C1 segment of cervical spinal cord (tissue), 14 donors: ENCODE data around the gene PALLD.
"Not testable (repeated sequence)": the region's sequence is repeated elsewhere in the genome, so short reads cannot be mapped to it uniquely, and the experiment has no call there.

ENCODE experiments used
- DNase-seq, 14 donors: peaks; one replicate each; lab custom pipeline; 2025; lab: John Stamatoyannopoulos, UW

Gene PALLD

DNA sequence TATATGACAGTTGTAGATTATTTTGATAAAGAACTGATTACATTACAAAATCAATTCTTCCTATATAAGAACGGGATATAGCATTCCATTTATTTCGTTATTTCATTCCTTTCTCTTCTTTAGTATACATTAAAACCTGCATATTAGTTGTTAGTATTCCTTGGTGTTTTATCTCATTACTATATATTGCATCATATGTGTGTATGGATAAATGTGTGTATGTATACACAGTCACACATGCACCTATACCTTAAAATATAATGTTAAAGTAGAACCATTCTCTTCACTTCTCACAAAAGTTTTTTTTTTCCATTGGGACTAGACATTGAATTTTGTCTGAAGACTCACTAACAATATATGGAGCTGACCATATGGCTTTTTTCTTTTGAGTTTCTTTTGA lies 5.3 kb upstream of the PALLD start:
- no peak for DNase-seq

- no peak for DNase-seq
Observed at GRCh38 chr4:168498251-168498650, 1.4 kb downstream of the PALLD start.

DNA sequence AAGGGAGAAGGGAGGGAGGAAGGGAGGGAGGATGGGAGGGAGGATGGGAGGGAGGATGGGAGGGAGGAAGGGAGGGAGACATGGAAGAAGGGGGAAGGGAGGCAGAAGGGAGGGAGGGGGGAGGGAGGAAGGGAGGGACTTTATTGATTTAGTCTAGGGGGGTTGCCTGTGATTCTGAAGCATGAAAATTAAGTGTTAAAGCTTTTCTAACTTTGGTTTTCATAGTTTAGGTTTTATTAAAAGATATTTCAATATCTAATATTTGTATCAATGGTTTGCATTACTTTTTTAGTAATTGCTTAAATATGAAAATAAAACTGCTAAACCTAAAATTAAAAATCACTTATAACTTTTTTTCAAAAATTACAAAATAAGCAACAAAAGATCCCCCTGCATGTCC lies 2.4 kb downstream of the PALLD start:
- no peak for DNase-seq

- DNase-seq, result no peak
Observed at GRCh38 chr4:168501407-168501806, 4.6 kb downstream of the PALLD start.

- no peak for DNase-seq
Observed at GRCh38 chr4:168502861-168503260, 6.0 kb downstream of the PALLD start.

DNA sequence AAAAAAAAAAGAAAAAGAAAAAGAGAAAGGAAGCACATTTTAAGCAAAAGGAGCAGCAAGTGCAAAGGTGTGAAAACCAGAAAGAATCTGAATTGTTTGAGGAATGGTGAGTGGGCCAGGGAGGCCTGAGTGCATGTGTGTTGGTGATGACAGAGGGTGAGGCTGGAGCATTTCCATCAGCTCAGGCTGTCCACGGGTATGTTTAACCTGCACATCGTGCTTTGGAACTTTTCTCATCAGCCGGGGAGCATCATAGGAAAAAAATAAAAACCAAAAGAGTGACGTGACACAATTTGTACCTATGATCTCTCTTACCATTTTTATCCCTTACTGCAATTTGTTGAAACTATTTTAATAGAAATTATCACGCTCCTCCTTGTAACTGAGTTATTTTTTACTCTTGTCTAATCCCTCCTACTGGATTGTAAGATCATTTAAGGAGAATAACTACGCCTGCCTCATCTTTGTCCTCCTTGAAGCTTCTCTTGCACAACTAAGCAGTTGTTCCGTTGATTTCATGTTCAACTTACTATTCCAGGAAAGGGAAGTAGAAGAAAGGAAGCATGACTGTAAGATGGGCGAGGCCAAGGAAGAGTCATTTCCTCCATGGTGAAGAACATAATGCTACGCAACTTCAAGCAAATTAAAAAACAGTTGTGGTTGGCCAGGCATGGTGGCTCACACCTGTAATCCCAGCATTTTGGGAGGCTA lies 7.0 kb downstream of the PALLD start:
- no peak for DNase-seq

- DNase-seq, result no peak
Observed at GRCh38 chr4:168504526-168504925, 7.7 kb downstream of the PALLD start.

- no peak for DNase-seq
Observed at GRCh38 chr4:168506014-168506413, 9.2 kb downstream of the PALLD start.

DNA sequence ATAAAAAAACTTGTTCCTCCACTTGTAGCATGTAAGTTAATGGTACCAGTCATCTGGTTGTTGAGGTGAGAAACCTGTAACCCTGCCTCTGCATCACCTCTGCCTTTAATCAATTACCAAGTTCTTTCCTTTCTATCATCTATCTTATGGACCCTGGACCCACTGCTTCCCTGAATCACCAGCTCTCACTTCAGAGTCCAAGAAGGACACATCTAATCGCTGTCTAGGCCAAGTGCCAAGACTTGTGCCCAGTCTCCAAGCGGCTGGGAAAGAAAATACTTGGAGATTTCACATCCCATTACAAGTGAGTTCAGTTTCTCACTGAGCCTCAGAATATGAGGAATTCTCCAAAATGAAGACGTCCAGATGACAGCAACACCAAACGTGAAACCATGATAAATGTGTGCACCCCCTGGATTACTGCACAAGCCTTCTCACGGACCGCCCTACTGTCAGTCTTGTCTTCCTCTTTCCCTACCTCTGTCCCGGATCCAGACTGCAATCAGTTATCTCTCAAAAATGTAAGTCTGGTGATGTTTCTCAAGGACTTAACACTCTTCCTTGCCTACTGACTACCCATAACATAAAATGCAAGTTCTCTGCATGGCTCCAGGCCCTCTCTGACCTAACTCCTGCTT lies 10.4 kb downstream of the PALLD start:
- DNase-seq, result no peak

- DNase-seq, result no peak
Observed at GRCh38 chr4:168508683-168509082, 11.8 kb downstream of the PALLD start.

GRCh38 chr4:168509786-168510185 lies 12.9 kb downstream of the PALLD start:
- DNase-seq, result no peak

DNA sequence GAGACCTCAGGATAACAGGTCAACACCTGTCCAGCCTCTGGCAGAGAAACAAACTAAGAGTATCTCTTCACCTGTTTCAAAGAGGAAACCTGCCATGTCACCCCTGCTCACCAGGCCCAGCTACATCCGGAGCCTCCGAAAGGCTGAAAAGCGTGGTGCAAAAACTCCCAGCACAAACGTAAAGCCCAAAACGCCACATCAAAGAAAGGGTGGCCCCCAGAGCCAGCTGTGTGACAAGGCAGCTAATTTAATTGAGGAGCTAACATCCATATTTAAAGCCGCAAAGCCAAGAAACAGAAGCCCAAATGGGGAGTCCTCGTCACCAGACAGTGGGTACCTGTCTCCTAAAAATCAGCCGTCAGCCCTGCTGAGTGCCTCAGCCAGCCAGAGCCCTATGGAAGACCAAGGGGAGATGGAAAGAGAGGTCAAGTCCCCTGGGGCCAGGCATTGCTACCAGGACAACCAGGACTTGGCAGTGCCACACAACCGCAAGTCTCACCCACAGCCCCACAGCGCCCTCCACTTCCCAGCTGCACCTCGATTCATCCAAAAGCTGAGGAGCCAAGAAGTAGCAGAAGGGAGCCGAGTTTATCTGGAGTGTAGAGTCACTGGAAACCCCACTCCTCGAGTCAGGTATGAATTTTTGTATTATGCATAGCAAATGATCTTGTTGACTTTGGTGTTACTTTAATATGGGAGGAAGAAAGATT lies 15.1 kb downstream of the PALLD start:
- DNase-seq, result no peak

GRCh38 chr4:168513826-168514225 lies 17.0 kb downstream of the PALLD start:
- DNase-seq, result not testable (repeated sequence)

GRCh38 chr4:168514249-168514852 lies 17.5 kb downstream of the PALLD start:
- no peak for DNase-seq

GRCh38 chr4:168515222-168516011 lies 18.6 kb downstream of the PALLD start:
- DNase-seq, result no peak

DNA sequence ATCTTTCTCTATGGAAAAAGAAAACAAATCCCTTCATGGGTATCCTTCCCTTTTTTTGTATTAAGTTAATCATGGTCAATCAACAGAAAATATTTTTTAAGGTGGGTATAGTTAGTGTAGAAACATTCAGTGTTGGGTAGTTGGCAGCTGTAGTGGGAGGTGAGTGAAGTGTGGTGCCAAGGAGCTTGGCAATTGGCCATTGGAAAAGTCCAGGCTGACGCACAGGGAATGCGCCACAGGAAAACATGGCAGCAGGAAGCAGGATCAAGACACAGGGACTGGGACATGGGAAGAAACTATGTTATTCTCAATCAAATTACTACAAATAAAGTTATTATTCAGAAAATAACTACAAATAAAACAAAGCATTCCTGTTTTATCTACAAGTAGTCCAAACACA lies 20.0 kb downstream of the PALLD start:
- DNase-seq, result no peak

GRCh38 chr4:168519576-168519975 lies 22.7 kb downstream of the PALLD start:
- DNase-seq, result no peak

DNA sequence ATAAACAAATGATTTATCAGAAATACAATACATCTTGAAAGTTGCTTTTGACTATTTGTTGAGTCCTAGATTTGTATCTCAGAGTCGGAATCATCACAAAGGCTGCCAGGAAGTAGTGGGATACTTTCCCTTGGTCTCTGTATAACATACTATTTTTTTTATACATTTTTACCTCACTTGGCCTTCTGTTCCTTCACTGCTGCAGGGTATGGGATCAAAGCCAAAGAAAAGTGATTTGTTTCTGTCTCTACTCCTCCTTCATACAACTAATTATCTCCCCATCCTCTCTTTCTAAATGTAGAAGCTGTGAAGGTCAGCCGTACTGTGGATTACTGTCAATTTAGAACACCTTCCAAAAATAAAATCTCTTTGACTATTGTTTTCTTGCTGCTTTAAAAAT lies 24.9 kb downstream of the PALLD start:
- DNase-seq, result no peak

DNA sequence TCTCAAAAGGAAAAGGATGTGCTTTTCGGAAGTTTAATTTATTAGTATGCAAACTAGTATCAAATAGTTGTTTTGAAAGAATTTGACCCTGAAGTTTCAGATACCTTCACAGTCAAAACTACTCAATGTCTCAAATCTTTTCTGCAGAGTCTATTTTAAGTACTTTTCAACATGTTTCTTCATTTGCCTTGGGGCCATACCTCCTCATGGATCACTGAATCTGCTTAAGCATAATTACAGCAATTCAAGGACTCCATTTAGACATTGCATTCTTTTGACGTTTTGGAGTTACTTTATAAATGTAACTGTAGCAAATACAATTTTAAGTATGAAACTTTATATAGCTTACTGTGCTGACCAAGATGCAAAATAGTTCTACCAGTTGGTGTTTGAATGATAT lies 25.5 kb downstream of the PALLD start:
- no peak for DNase-seq

DNA sequence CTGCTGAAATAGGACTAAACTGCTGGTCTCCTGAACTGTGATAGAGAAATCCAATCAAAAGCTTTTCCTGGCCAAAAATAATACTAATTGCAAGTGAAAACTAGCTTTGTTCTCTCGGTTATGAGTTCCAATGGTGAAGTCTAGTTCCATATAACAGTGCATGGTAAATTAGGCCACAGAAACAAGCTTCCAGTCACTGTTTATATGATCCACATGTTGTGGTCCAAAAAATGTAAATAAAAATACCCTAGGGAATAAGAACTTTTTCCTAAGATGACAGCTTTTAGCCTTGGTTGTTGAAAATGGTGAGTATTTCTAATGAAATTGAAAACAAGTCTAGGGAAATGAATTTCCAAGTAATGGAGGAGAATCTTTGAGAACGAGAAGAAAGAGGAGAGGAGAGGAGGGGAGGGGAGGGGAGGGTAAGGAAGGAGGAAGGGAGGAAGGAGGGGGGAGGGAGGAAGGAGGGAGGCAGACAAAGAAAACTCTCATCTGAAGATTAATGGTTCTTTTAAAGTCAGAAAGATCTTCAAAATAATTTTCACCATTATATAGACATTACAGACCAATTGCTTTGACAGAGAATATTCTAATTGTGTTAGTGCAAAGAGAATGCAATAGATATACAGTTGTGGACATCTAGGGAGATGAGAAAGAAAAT lies 26.1 kb downstream of the PALLD start:
- DNase-seq, result no peak

- no peak for DNase-seq
Observed at GRCh38 chr4:168524006-168524405, 27.2 kb downstream of the PALLD start.
